NCI-H510A treated with DMSO at 0.1 percent for 48 hours (cell line): ENCODE results near the gene TBC1D30.

Experiments used
- DNase-seq: peaks from one replicate; lab custom pipeline; 2025; lab: John Stamatoyannopoulos, UW

The TBC1D30 gene

DNA sequence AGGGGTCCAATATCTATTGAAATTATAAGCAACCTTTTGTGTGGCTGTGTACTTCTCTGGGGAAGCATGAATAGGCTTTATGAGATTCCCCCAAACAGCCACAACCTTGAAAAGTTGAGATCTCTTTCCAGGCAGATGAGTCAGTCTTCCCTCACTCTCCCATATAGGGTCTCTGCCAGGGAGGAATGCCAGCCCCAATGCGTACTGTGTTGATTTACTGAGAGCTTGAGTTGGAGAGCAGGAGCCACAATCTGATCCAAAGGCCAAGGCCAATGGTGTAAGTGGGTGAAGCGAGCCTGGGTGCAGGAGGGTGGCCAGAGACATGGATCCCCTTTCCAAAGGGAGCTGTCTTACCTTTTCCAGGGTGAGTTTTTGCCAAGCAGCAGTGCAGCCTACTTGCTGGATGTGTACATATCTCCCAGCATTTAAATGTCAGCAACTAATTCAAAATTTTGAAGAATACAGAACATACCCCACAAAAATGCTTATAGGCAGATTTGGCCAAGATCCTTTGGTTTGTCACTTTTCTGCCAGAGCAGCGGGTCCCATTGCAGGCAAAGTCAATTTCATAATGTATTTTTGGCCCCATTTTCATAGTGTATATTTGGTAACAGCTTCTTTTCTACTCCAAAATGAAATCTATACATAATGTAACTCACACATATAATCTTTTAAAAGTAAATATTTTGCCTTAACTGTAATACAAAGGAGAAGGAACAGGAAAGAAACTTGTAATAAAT lies 88.2 kb downstream of the TBC1D30 start:
- DNase-seq: no peak

DNA sequence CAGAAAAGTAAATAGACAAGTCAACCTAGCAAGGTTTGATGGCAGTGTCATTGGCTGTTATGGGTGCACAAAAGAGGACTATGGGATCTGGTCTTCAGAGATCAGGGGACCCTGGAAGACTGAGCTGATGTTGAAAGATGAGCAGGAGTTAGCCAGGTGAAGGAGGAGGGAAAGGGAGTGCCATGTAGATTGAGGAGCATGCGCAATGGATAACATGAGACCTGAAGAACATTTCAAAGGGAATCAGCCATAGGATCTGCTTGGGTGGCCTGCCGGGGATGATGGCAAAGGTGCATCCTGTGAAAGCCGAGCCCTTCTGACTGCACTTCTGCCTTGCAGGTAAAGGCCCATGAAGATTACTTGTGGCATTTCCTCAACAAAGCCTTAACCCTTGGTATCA lies 90.8 kb downstream of the TBC1D30 start:
- no peak for DNase-seq

DNA sequence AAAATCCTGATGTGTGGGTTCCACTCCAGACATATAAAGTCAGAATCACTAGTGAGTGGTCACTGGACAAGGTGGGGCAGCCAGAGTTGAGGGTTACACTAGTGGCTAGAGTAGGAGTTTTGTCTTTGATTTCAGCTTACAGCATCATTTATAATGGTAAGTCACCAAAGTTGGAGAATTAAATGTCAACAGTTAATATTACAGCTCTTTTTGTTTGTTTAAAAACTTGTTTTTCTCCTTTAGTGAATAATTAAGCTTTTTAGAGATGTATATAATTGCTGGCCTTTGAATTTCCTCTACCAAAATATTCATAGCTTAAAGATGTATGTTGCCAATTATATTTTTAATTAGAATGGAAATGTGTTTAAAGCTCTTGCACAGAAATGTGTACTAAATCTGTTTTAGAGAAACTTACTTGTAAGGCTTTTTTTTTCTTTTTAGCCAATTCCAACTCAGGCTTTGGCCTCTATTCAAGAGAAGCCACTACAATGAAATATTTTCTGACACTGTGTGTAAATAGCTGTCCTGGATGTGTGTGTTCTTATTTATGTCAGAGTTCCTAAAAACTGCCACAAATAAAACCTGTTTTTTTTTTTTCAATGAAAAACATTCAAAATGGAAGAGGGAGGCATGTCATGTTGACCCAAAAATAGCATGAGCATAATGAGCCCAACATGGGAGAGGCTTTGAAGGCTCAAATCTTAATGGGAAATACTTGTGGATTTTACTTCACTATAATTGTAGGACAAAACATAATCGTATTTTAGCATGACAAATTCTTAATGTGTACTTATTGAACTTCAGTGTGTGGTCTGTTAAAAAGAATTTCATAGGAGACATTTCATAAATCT lies 92.2 kb downstream of the TBC1D30 start:
- DNase-seq: no peak

DNA sequence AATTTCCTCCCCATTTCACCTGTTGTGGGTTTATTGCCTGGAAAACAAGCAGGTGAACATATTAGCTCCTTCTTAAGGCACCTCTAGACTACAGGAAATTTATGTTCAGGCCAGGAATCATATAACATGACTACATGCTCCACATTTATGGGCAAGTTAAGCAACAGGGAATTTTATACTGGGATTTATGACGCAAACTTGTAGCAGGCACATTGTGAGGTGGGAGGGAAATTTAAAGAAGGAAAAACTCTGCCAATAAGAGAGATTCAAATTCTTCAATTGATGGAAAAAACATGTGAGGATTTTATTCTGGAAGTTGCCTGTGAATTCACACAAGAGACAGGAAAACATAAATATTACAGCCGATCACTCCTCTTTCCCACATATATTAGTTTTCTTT lies 93.9 kb downstream of the TBC1D30 start:
- DNase-seq: no peak

DNA sequence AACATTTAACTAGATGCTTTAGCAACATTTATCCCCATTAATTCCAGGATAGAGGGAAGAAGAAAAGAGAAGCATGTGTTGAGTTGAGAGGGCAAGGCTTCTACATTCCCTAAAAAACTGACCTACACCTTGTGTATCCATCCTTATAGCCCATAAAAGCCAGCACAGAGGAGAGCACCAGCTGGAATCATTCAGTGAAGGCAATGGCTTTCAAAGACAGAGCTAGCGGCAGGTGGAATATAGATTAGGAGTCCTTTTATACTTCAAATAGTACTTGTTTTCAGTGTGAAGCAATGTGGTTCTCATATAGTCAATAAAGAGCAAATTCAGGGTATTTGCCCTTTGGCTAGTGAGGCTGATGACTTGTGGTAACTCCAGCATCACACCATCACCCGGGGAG lies 94.4 kb downstream of the TBC1D30 start:
- no peak for DNase-seq

DNA sequence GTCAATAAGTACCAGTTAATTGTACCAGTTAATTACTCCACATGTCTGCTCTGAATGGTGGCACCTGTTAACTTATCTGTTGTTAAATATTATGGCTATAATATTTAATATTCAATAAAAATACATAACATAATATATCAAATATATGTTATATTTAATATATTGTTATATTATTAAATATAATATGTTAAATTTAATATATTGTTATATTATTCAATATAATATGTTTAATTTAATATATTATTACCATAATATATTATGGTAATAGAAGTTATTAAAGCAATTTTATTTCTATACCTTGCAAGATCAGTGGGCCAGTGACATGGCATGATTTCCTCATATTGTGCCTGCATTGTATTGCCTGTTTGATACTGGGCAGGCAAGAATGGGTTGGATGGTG lies 98.4 kb downstream of the TBC1D30 start:
- DNase-seq: no peak

DNA sequence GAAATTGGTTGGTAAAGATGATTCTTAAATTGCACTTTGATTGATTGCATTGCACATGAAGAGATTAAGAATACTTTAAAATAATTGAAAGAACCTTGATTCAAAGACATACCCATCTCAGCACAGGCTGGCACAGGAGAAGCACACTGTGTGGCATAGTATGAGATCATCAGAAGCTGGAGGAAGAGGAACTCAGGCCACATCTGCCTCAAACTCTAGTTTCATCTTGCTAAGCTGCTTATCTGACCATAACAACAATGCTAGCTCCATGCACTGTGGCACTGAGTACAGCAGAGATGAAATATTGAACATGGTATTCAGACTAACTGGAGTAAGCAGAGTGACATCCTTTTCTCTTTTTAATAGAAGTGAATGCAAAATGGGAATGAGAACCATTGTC lies 99.1 kb downstream of the TBC1D30 start:
- no peak for DNase-seq
